IPS-NIHi7 (cell line): Measurements from ENCODE around the gene MAPRE3.
"Not testable (repeated sequence)": the region's sequence is repeated elsewhere in the genome, so short reads cannot be mapped to it uniquely, and the experiment has no call there.

Experiments used
- DNase-seq: peaks from one replicate; pipeline ENCODE4 v3.0.0; 2012; ENCODE audit warnings: mixed read lengths; ENCODE audit errors: extremely low spot score

MAPRE3 gene

GRCh38 chr2:26970244-26970927, at the start of gene MAPRE3:
Gene MAPRE3 (plus strand): TSS chr2:26970637. CDS start chr2:27022219, 51,582 bp downstream.
- peak; percentile 97 for DNase-seq

DNA sequence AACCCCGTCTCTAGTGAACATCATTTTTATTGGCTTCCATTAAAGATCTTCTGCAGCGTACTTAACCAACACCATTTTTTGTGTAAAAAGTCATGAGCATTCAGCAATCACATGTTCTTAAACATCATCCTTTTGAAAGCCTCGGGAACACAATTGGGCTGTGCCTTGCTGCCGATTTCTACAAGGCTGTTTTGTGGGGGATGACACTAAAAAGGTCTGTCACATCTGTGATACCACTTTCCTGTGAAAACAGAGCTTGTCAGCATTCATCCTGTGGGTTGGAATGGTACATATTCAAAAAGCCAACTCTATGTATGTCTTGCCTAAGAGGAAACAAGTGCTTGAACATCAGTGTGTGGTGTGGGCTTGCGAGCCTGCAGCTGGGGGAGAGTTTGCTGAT, 49.1 kb upstream of the MAPRE3 start:
- no peak for DNase-seq

DNA sequence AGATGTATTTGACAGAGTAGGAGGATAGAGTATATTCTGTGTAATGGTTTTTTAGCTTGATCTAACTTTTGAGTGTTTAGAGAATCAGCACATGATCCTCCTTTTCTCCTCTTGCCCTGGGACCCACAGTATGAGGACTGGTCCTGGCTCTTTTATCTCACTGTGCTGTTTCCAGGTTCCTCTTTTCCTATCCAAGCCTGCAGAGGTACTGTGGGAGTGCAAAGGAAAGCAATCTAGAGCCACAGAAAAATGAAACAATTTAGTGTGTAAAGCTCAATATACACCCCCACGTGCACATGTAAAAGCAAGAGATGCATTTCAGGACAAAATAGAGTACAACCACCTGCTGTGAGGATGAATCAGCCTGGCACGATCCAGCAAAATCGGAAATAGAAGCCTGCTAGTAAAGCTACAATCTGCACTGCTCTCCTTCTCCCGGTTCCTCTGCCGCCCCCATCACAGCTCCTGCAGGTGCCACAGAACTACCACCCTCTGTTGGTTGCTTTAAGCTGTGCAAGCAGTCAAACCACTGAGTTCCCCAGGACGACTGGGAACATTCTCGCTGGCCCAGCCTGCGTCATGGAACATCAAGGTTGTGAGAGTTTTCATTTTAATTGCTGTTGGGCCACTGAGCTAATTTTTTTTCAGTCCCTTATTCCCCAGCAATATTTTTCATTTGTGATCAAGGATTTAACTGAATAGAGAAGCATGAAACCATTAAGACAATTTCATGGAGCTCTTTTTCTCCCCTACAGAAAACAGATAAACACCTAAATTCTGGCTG, 47.8 kb upstream of the MAPRE3 start:
- peak; percentile 92 for DNase-seq

- not testable (repeated sequence) for DNase-seq
Measured at GRCh38 chr2:26923189-26923466, 47.3 kb upstream of the MAPRE3 start.

GRCh38 chr2:26924731-26925099, 45.7 kb upstream of the MAPRE3 start:
- DNase-seq, result no peak

DNA sequence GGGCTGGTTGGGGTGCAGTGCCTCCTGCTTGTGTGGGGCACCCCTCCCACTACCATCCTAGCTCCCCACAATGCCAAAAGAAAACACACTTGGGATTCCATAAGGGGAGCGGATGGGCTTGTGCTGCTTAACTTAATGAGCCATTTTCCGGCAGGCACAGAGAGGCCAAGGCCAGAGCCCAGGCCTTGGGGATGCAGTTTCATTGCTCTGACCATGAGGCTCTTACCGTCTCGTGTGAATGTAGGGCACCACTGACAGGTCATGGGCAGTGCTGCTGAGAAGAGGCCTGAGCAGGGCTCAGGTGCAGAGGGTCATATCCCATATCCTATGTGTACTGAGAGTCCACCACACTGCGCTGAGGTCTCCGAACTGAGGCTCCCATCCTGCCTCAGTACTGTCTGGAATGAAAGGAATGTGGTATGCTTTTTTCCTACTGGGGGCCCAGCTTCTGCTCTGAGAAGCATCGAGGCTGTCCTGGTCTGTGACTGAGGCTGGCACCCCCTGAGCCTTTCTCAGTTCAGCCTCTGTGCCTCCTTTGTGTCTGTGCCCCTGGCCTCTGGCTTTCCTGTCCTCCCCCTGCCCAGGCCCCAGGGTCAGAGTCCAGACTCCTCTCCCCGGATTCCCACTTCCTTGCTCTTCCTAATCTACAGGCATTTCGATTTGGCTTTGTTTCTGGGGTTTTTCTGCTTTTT, 45.2 kb upstream of the MAPRE3 start:
- DNase-seq, result no peak

DNA sequence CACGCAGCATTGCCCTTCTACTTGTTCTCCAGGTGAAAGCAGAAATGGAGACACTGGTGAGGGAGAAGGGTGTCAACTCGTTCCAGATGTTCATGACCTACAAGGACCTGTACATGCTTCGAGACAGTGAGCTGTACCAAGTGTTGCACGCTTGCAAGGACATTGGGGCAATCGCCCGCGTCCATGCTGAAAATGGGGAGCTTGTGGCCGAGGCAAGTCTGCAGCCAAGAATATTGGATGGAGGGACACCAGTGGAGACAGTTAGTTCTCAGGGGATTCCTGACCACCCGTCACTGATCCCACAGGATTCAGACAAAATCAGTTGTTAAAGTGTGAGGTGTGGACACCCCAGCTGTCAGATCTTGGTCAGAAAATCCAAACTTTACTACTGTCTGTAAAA, 43.2 kb upstream of the MAPRE3 start:
- DNase-seq, result no peak

DNA sequence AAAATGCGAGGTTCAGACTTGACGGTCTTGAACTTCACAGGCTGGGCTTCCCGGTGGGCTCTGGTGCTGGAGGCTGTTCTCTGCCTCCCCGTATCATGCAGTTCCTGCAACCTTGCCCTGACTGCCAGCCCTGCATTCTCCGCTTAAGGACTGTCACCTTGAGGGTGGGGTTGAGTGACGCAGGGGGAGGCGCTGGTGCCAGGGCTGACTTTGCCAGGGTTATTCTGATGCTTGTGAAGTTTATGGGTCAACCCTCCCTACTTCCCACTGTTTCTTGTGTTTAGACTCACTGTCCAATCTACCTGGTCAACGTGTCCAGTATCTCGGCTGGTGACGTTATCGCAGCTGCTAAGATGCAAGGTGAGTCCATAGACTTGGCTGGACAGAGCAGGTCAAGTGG, 37.5 kb upstream of the MAPRE3 start:
- DNase-seq, result peak; percentile 4

GRCh38 chr2:26933431-26934334, 36.8 kb upstream of the MAPRE3 start:
- peak; percentile 7 for DNase-seq

DNA sequence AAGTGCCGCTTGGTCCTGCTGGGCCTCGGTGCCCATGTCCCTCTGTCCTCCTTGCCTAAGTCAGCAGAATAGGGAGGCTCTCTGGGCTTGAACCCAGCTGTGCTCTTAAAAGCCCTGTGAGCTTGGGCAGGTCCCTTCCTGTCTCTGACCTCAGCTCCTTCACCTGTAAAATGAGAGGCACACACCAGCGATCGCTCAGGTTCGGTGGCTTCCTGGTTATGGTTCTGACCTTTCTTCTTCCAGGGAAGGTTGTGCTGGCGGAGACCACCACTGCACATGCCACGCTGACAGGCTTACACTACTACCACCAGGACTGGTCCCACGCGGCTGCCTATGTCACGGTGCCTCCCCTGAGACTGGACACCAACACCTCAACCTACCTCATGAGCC, 36.1 kb upstream of the MAPRE3 start:
- DNase-seq, result peak; percentile 2

- DNase-seq, result no peak
Measured at GRCh38 chr2:26934985-26935384, 35.5 kb upstream of the MAPRE3 start.

DNA sequence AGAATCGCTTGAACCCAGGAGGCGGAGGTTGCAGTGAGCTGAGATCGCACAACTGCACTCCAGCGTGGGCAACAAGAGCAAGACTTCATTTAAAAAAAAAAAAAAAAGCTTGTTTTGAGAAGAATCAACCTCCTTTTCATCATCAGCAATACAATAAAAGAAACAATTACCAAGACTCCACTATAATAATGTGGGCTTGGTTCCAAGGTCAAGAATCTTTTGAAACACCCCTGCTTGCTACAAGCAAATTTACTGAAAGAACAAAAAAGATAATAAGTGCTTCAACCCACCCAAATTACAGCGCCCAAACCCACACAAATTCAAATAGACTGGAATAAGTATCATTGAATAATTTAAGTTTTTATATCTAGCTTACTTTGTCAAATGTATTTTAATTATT, 33.6 kb upstream of the MAPRE3 start:
- no peak for DNase-seq

DNA sequence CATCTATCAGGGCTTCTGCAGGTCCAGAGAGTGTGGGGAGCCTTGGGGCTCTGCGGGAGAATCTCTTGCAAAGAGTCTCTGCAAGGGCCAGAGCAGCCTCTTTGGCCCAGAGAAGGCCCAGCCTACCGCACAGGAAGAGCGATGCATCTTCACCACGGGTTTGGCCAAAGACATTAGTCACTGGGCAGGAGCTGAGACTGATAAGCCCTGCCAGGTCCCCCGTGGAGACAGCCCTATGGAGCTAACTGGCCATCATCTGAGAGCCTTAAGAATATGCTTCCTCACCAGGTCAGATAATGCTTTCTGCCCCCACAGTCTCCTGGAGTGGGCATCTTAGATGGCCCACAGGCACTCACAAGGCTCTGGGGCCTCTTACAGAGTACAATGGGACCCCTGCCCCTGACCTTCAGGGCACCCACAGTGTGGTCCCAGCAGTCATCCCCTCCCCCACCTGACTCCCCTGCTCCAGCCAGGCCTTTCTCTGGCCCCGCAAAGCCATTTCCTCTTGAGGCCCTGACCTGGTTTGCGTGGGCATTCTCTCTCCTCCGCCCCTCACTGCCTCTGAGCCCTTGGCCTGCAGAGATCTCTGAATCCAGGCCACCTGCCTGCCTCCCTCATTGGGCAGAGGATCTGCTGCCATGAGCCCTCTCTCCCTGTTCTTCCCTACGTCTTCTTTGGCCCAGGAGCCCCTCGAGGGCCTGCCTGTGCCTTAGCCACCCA, 31.9 kb upstream of the MAPRE3 start:
- no peak for DNase-seq

DNA sequence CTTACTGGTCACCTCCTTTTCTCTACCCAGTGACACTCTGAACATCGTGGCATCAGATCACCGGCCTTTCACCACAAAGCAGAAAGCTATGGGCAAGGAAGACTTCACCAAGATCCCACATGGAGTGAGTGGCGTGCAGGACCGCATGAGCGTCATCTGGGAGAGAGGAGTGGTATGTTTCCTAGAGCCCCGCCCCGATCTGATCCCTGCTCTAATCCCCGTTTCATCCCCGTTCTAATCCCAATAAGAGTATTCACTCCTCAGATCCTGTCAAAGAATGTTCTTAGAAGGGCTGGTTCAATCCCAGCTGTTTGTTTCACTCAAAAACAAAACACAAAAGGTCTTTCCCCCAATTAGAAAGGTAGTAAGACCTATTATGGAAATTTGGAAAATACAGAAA, 30.4 kb upstream of the MAPRE3 start:
- DNase-seq, result no peak

DNA sequence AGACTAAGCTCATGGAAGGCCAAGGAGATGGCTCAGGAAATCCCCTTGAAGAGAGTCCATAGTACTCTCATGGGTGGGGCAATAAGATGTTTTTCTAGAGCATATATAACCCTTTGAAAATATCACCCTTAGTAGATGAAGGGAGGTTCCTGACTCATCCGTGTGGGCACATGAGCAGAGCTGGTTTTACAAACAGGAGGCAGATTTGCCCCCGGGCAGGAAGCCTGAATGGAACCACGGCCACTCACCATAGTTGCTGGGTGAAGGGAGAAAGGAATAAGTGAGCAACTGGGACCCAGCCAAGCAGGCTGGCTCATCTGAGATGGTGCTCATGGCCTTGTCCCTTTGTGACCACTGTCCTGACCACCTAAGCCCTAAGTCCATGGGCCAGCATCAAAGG, 29.0 kb upstream of the MAPRE3 start:
- DNase-seq, result no peak

DNA sequence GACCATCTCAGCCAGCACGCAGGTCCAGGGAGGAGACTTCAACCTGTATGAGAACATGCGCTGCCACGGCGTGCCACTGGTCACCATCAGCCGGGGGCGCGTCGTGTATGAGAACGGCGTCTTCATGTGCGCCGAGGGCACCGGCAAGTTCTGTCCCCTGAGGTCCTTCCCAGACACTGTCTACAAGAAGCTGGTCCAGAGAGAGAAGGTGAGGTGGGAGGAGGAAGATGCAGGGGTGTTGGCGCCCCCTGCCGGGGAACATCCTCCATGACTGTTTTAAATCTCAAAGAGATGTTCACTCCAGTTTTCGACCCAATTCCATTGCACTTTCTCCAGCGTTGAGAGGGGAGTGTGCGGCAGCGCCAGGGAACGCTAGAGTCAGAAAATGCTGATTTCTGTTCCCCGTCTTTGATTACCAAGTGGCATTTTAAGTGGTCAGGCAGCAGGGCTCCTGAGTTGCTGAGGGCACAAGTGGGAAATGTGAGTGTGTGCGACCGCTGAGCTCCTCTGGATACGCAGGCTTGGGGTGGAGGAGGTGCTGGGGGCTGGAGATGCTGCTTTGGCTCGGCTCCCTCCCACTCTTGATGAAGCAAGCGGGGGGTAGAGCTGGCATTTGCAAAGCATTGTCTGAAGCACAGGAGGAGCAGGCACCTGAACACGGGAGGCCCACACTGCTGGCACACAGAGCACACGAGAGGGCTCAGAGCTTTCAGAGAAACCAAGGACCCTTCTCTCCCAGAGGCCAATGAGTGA, 27.7 kb upstream of the MAPRE3 start:
- DNase-seq, result peak; percentile 93

GRCh38 chr2:26945991-26946750, 24.3 kb upstream of the MAPRE3 start:
- DNase-seq, result no peak

- no peak for DNase-seq
Measured at GRCh38 chr2:26946841-26947784, 23.3 kb upstream of the MAPRE3 start.

- DNase-seq, result no peak
Measured at GRCh38 chr2:26948800-26949199, 21.6 kb upstream of the MAPRE3 start.
